ENCODE data around the gene NAA25. TPM values are rescaled to one million over a fixed set of nuclear protein-coding genes. Genes with fewer than 3 reads are reported as not detected.
A peak's percentile ranks its signal among the peaks of the same experiment; 100 is the strongest.

NAA25 gene
- total and polyA plus RNA-seq, 9 of the 15 experiments (the other 6 are each of a cell fraction or from before 2014, with no cell fraction given), result 26.6 to 59.6 (median 48.9) TPM

DNA sequence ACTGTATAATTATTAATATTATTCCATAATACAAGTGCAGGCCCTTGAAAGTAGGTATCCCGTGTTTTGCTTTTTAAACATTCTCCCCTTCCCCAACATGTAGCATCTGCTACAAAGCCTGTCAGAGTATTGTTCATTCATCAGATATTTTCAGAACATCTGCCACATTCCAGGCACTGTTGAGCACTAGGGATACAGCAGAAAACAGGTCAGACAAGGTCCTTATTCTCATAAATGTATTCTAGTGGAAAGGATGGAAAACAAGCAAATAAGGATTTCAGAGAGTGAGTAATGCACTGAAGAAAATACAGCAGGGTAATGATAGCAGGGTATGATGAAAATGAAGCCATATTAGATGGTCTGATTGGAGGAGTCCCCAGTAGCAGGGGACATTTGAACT, 91.5 kb downstream of the NAA25 start:
- Histone ChIP-seq H3K9me3 (replicated peaks; ENCODE audit: control insufficient read depth, insufficient read depth, low read depth, low read length) (no peaks in the 10 kb centered on the region), H3K79me2 (ENCODE audit: control insufficient read depth, insufficient read depth, low read length) (peaks cover 87% of the 10 kb centered on the region), H3K4me3 (no peak overlapping the region), H4K20me1 (replicated peaks; ENCODE audit: control insufficient read depth, insufficient read depth, low read length) (0 out of 2 replicates have a peak, but pooled peaks cover under 1% of the 10 kb centered on the region), H2AFZ (ENCODE audit: low read depth, low read length) (no peak overlapping the region), H3K4me2 (ENCODE audit: insufficient read depth, low read length) (no peak overlapping the region), H3K9me1 (ENCODE audit: control insufficient read depth, insufficient read depth, low read length) (no peaks in the 10 kb centered on the region), H3K36me3 (ENCODE audit: control insufficient read depth, insufficient read depth, low read length) (peaks cover 68% of the 10 kb centered on the region), H3K4me1 (replicated peaks in 1 of 2; ENCODE audit: control insufficient read depth in 2 of 2, insufficient read depth in 2 of 2, low read length in 2 of 2) (peaks cover 13 to 20% of the 10 kb centered on the region in 2 experiments; a peak in 4 of 5 replicates), H3K27ac (ENCODE audit: extremely low read depth, low read depth, low read length) (no peak overlapping the region), H3K27me3 (ENCODE audit: control insufficient read depth in 2 of 2, insufficient read depth in 2 of 2, low read length in 2 of 2) (no peaks in the 10 kb centered on the region), H3K9ac (ENCODE audit: insufficient read depth in 1 of 2, low read depth in 2 of 2, low read length in 2 of 2) (no peak overlapping the region)
- CTCF ChIA-PET (ENCODE audit: low intra/inter-chr PET ratio), result no interaction called here
- BruUV-seq (replicated peaks), result no TSS peak
- FAIRE-seq, result peak; percentile 44
- DNase-seq (ENCODE audit: extremely low read depth in 1 of 4, low spot score in 3 of 4), result no peak
- POLR2A ChIA-PET, result no interaction called here
- WGBS (ENCODE audit: insufficient coverage, low coverage, missing lambda C conversion rate), result 86% methylated on average over 1 of the region's 1 CpG
- intact Hi-C loops (cut with micrococcal nuclease), result loop anchor here (10.0 kb wide), 1 partner anchor 368 kb away; the partner anchor contains the start of gene HECTD4
- no peak for ATAC-seq
- TF ChIP-seq CHD1 (IDR thresholded peaks at IDR 0.05; ENCODE audit: low read length) (no peak), SMAD2 (IDR thresholded peaks at IDR 0.05; ENCODE audit: low read depth, low read length) (no peak), HMBOX1 (IDR thresholded peaks at IDR 0.05) (no peak), PHB2 (IDR thresholded peaks at IDR 0.05; ENCODE audit: low read depth) (no peak), ZNF324 (CRISPR knock-in tag; IDR thresholded peaks at IDR 0.05) (no peak), KDM2B (CRISPR knock-in tag; IDR thresholded peaks at IDR 0.05) (no peak), RFX5 (IDR thresholded peaks at IDR 0.05; ENCODE audit: low read depth, low read length) (no peak), RBFOX2 (IDR thresholded peaks at IDR 0.05; ENCODE audit: low read depth, low read length) (no peak), DDX20 (tag; IDR thresholded peaks at IDR 0.05; ENCODE audit: low read depth) (no peak), IFI16 (CRISPR knock-in tag; IDR thresholded peaks at IDR 0.05) (no peak), ZNF282 (CRISPR knock-in tag; IDR thresholded peaks at IDR 0.05) (no peak), MTF1 (CRISPR knock-in tag; IDR thresholded peaks at IDR 0.05; ENCODE audit: borderline replicate concordance) (no peak), C11orf30 (IDR thresholded peaks at IDR 0.05; ENCODE audit: low read depth) (no peak), MXI1 (IDR thresholded peaks at IDR 0.05; ENCODE audit: low read depth, low read length) (no peak), ELF1 (tag; IDR thresholded peaks at IDR 0.05) (no peak)
- TF ChIP-seq, protein P1, sequence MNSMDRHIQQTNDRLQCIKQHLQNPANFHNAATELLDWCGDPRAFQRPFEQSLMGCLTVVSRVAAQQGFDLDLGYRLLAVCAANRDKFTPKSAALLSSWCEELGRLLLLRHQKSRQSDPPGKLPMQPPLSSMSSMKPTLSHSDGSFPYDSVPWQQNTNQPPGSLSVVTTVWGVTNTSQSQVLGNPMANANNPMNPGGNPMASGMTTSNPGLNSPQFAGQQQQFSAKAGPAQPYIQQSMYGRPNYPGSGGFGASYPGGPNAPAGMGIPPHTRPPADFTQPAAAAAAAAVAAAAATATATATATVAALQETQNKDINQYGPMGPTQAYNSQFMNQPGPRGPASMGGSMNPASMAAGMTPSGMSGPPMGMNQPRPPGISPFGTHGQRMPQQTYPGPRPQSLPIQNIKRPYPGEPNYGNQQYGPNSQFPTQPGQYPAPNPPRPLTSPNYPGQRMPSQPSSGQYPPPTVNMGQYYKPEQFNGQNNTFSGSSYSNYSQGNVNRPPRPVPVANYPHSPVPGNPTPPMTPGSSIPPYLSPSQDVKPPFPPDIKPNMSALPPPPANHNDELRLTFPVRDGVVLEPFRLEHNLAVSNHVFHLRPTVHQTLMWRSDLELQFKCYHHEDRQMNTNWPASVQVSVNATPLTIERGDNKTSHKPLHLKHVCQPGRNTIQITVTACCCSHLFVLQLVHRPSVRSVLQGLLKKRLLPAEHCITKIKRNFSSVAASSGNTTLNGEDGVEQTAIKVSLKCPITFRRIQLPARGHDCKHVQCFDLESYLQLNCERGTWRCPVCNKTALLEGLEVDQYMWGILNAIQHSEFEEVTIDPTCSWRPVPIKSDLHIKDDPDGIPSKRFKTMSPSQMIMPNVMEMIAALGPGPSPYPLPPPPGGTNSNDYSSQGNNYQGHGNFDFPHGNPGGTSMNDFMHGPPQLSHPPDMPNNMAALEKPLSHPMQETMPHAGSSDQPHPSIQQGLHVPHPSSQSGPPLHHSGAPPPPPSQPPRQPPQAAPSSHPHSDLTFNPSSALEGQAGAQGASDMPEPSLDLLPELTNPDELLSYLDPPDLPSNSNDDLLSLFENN (IDR thresholded peaks at IDR 0.05; ENCODE audit: low read depth in 2 of 2, low read length in 2 of 2), result no peak
- TF ChIP-seq, protein P2, sequence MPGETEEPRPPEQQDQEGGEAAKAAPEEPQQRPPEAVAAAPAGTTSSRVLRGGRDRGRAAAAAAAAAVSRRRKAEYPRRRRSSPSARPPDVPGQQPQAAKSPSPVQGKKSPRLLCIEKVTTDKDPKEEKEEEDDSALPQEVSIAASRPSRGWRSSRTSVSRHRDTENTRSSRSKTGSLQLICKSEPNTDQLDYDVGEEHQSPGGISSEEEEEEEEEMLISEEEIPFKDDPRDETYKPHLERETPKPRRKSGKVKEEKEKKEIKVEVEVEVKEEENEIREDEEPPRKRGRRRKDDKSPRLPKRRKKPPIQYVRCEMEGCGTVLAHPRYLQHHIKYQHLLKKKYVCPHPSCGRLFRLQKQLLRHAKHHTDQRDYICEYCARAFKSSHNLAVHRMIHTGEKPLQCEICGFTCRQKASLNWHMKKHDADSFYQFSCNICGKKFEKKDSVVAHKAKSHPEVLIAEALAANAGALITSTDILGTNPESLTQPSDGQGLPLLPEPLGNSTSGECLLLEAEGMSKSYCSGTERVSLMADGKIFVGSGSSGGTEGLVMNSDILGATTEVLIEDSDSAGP (CRISPR knock-in tag; IDR thresholded peaks at IDR 0.05), result no peak
- in situ Hi-C loops (cut with MboI), result no loop called here
